ENCODE data around the gene ST7. TPM values are rescaled to one million over a fixed set of nuclear protein-coding genes. Genes with fewer than 3 reads are reported as not detected.

The ST7 gene
- polyA plus RNA-seq, 1 donor from 2014 or later = 76.8 TPM

DNA sequence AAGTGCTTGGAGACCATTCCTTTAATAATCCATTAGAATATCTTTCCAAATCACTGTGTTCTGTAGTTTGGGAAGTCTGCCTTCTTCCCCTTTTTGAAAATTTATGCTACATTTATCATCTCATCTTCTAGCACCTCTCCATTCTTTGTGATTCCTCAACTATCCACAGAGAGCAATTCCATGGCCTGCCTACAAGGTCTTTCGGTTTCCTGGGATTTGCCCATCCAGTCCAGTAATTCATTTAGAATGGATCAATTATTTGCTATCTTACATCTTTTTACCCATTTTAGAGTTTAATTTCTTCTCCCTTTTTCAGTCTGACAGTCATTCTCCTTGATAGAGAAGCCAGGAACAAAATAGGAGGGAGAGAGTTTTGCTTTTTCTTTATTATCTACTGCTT lies 179.8 kb downstream of the ST7 start:
- Histone ChIP-seq H3K36me3 (ENCODE audit: insufficient read depth, low read length) (peaks cover 13% of the 10 kb centered on the region), H3K79me2 (replicated peaks; ENCODE audit: insufficient read depth, low read length) (no peaks in the 10 kb centered on the region), H3K4me2 (ENCODE audit: low read length) (no peak overlapping the region), H3F3A (ENCODE audit: insufficient read depth, low read length, poor library complexity, severe bottlenecking) (no peaks in the 10 kb centered on the region), H3K4me3 (ENCODE audit: low read length) (no peak overlapping the region), H3K9me2 (ENCODE audit: insufficient read depth, low read length) (no peaks in the 10 kb centered on the region), H3K9me3 (ENCODE audit: low read length) (no peaks in the 10 kb centered on the region), H2AFZ (ENCODE audit: low read depth, low read length) (no peak overlapping the region), H4K20me1 (ENCODE audit: insufficient read depth) (no peaks in the 10 kb centered on the region), H3K27ac (ENCODE audit: low read length) (no peak overlapping the region), H3K9ac (ENCODE audit: low read length) (no peak overlapping the region), H3K27me3 (ENCODE audit: insufficient read depth, low read depth, low read length) (no peaks in the 10 kb centered on the region)
- TF ChIP-seq RAD21 (conservative IDR thresholded peaks at IDR 0.05) = no peak
- no peak for TF ChIP-seq EZH2 (IDR thresholded peaks at IDR 0.05; ENCODE audit: borderline replicate concordance, insufficient read depth, low read length, poor library complexity, severe bottlenecking)
- TF ChIP-seq, protein P1, sequence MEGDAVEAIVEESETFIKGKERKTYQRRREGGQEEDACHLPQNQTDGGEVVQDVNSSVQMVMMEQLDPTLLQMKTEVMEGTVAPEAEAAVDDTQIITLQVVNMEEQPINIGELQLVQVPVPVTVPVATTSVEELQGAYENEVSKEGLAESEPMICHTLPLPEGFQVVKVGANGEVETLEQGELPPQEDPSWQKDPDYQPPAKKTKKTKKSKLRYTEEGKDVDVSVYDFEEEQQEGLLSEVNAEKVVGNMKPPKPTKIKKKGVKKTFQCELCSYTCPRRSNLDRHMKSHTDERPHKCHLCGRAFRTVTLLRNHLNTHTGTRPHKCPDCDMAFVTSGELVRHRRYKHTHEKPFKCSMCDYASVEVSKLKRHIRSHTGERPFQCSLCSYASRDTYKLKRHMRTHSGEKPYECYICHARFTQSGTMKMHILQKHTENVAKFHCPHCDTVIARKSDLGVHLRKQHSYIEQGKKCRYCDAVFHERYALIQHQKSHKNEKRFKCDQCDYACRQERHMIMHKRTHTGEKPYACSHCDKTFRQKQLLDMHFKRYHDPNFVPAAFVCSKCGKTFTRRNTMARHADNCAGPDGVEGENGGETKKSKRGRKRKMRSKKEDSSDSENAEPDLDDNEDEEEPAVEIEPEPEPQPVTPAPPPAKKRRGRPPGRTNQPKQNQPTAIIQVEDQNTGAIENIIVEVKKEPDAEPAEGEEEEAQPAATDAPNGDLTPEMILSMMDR (IDR thresholded peaks at IDR 0.05; ENCODE audit: poor library complexity, severe bottlenecking) = no peak
- TF ChIP-seq SMC3 (conservative IDR thresholded peaks at IDR 0.05; ENCODE audit: poor library complexity) = no peak
- TF ChIP-seq POLR2AphosphoS5 (IDR thresholded peaks at IDR 0.05) = no peak
- no peak for TF ChIP-seq EP300 (conservative IDR thresholded peaks at IDR 0.05; ENCODE audit: poor library complexity, severe bottlenecking)
- TF ChIP-seq TAF1 (IDR thresholded peaks at IDR 0.05; ENCODE audit: low read depth) = no peak
- TF ChIP-seq, protein P2, sequence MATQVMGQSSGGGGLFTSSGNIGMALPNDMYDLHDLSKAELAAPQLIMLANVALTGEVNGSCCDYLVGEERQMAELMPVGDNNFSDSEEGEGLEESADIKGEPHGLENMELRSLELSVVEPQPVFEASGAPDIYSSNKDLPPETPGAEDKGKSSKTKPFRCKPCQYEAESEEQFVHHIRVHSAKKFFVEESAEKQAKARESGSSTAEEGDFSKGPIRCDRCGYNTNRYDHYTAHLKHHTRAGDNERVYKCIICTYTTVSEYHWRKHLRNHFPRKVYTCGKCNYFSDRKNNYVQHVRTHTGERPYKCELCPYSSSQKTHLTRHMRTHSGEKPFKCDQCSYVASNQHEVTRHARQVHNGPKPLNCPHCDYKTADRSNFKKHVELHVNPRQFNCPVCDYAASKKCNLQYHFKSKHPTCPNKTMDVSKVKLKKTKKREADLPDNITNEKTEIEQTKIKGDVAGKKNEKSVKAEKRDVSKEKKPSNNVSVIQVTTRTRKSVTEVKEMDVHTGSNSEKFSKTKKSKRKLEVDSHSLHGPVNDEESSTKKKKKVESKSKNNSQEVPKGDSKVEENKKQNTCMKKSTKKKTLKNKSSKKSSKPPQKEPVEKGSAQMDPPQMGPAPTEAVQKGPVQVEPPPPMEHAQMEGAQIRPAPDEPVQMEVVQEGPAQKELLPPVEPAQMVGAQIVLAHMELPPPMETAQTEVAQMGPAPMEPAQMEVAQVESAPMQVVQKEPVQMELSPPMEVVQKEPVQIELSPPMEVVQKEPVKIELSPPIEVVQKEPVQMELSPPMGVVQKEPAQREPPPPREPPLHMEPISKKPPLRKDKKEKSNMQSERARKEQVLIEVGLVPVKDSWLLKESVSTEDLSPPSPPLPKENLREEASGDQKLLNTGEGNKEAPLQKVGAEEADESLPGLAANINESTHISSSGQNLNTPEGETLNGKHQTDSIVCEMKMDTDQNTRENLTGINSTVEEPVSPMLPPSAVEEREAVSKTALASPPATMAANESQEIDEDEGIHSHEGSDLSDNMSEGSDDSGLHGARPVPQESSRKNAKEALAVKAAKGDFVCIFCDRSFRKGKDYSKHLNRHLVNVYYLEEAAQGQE (IDR thresholded peaks at IDR 0.05; ENCODE audit: borderline replicate concordance) = no peak
- TF ChIP-seq MXI1 (conservative IDR thresholded peaks at IDR 0.05; ENCODE audit: poor library complexity, severe bottlenecking) = no peak

DNA sequence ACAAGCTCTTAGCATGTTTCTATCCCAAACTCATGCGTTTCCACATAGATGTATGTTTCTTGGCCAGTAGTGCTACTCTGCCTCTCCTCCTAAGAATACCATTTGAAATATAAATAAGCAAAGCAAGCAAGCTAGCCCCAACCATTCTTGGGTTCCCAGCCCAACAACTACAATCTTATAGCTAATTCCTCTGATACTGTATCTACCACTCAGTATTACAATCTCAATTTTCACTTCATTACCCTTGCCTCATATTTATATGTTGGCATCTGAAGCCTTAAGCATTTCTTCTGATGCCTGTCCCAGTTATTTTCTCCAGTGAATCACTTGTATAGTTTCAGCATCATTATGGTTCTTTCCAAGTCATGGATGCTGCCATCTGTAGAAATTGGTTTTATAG lies 181.1 kb downstream of the ST7 start:
- H3K27ac ChIP-seq (ENCODE audit: low read length) = no peak overlapping the region
- H3K4me2 ChIP-seq (ENCODE audit: low read length) = no peak overlapping the region
- H3K9ac ChIP-seq (ENCODE audit: low read length) = no peak overlapping the region
- H3K27me3 ChIP-seq (ENCODE audit: insufficient read depth, low read depth, low read length) = no peaks in the 10 kb centered on the region
- H3K4me3 ChIP-seq (ENCODE audit: low read length) = no peak overlapping the region
- TF ChIP-seq MXI1 (conservative IDR thresholded peaks at IDR 0.05; ENCODE audit: poor library complexity, severe bottlenecking) (no peak), RAD21 (conservative IDR thresholded peaks at IDR 0.05) (no peak), TAF1 (IDR thresholded peaks at IDR 0.05; ENCODE audit: low read depth) (no peak), SMC3 (conservative IDR thresholded peaks at IDR 0.05; ENCODE audit: poor library complexity) (no peak)
- TF ChIP-seq, protein P2 (IDR thresholded peaks at IDR 0.05; ENCODE audit: borderline replicate concordance) = no peak
- TF ChIP-seq, protein P1 (IDR thresholded peaks at IDR 0.05; ENCODE audit: poor library complexity, severe bottlenecking) = no peak
- peaks cover 22% of the 10 kb centered on the region for H3K36me3 ChIP-seq (ENCODE audit: insufficient read depth, low read length)
- no peaks in the 10 kb centered on the region for H3K9me2 ChIP-seq (ENCODE audit: insufficient read depth, low read length)
- no peaks in the 10 kb centered on the region for H4K20me1 ChIP-seq (ENCODE audit: insufficient read depth)
- H3K9me3 ChIP-seq (ENCODE audit: low read length) = no peaks in the 10 kb centered on the region
- H3F3A ChIP-seq (ENCODE audit: insufficient read depth, low read length, poor library complexity, severe bottlenecking) = no peaks in the 10 kb centered on the region
- no peak overlapping the region for H2AFZ ChIP-seq (ENCODE audit: low read depth, low read length)
- no peaks in the 10 kb centered on the region for H3K79me2 ChIP-seq (replicated peaks; ENCODE audit: insufficient read depth, low read length)
